Measurements from ENCODE around the gene MYBPC1.

Gene MYBPC1

GRCh38 chr12:101691503-101692096 is 96.8 kb downstream of the MYBPC1 start:
- Mint-ChIP-seq H3K9me3 (no peaks in the 10 kb centered on the region), H3K36me3 (no peaks in the 10 kb centered on the region), H3K27ac (no peak overlapping the region), H3K4me1 (peaks cover 3% of the 10 kb centered on the region), H3K4me3 (no peak overlapping the region)
- ATAC-seq (no peak), DNase-seq (ENCODE audit: low spot score in 2 of 2) (no peak)

GRCh38 chr12:101694297-101694848 is 99.6 kb downstream of the MYBPC1 start:
- Mint-ChIP-seq H3K36me3 (peaks cover 5% of the 10 kb centered on the region), H3K27ac (no peak overlapping the region)

GRCh38 chr12:101694986-101695385 is 100.2 kb downstream of the MYBPC1 start:
- Mint-ChIP-seq H3K4me3 (no peak overlapping the region), H3K36me3 (peaks cover 5% of the 10 kb centered on the region), H3K27ac (no peak overlapping the region), H3K4me1 (peaks cover 21% of the 10 kb centered on the region), H3K9me3 (no peaks in the 10 kb centered on the region)
- no peak for DNase-seq (ENCODE audit: low spot score in 2 of 2)
- ATAC-seq: no peak

More at GRCh38 chr12:101694297-101694848, 99.6 kb downstream of the MYBPC1 start:
- Mint-ChIP-seq H3K4me1 (peaks cover 15% of the 10 kb centered on the region), H3K4me3 (no peak overlapping the region), H3K9me3 (no peaks in the 10 kb centered on the region)
- DNase-seq (ENCODE audit: low spot score in 2 of 2): no peak
- no peak for ATAC-seq

DNA sequence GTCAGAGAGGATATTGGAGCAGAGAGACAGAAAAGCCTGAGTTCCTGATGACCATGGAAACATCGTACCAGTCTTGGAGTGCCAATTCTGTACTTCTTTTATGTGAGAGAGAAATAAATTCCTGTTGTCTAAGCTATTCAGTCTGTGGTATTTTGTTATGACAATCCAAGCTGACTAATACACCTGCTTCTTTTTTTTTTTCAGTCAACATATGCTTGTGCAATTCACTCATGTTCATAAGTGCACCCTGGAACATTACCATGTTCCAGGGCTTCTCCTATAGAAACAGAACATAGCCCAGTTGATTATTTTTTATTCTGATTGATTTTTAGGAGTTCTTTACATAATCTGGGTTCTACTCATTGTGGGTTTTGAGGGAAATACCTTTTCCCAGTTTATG is 100.9 kb downstream of the MYBPC1 start:
- ATAC-seq: no peak
- Mint-ChIP-seq H3K36me3 (peaks cover 5% of the 10 kb centered on the region), H3K9me3 (no peaks in the 10 kb centered on the region), H3K27ac (peak overlapping the region; percentile 52), H3K4me1 (peaks cover 25% of the 10 kb centered on the region), H3K4me3 (no peak overlapping the region)
- DNase-seq (ENCODE audit: low spot score in 2 of 2): no peak

DNA sequence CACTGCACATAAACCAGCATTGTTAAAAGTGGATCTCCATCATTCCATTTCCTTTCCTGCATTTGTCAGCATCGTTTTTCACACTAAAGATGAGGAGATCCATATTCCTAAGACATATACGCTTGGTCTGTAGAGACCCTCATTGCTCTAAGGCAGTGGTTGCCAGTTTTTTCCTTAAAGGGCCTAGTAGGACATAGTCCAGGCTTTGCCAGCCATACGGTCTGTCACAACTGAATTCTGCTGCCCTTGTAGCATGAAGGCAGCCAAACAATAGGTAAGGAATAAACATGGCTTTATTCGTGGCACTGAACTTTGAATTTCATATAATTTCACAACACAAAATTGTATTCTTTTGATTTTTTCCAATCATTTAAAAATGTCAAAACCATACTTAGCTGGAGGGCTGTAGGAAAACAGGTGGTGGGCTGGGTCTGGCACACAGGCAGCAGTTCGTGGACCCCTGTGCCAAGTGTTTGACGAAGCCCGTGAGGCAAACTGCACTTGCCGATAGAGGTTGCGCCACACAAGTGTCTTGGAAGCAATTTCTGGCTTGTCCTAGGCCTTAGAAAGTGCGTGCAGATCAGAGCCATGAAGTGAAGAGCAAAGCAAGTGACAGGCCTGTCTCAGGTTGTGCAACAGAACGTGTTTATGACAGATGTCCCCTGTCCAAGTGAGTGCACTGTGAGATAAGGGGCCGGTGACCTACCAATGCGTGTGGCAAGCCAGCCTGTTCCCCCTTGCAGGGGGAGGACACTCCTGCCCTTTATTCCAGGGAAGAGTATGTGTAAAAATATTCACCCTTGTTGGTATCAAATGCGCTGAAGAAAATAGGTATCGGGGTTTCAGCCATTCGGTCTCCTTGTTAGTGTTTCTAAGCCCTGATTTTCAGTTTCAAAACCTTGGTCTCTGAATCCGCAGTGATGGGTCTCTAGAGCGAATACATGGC is 101.8 kb downstream of the MYBPC1 start:
- H3K27ac Mint-ChIP-seq: peak overlapping the region; percentile 52
- no peak for ATAC-seq
- peak in 1 of 2 donors; percentile 53 for DNase-seq (ENCODE audit: low spot score in 2 of 2)

GRCh38 chr12:101697197-101697929 is 102.6 kb downstream of the MYBPC1 start, which contains the start of gene CHPT1:
CHPT1 (plus strand) TSS chr12:101697640; CDS start chr12:101697862, 222 bp downstream.
- peak; percentile 83 for ATAC-seq

More for the DNA sequence above, 101.8 kb downstream of the MYBPC1 start:
- no peaks in the 10 kb centered on the region for H3K9me3 Mint-ChIP-seq
- H3K36me3 Mint-ChIP-seq: peaks cover 5% of the 10 kb centered on the region
- peaks cover 30% of the 10 kb centered on the region for H3K4me1 Mint-ChIP-seq
- peak overlapping the region; percentile 88 for H3K4me3 Mint-ChIP-seq

GRCh38 chr12:101697930-101698799 is 103.4 kb downstream of the MYBPC1 start:
- peak; percentile 55 for ATAC-seq
- peak overlapping the region; percentile 90 for H3K27ac Mint-ChIP-seq
- H3K4me3 Mint-ChIP-seq: peak overlapping the region; percentile 88
- peak; percentile 24 to 73 for DNase-seq (ENCODE audit: low spot score in 2 of 2)
- peaks cover 5% of the 10 kb centered on the region for H3K36me3 Mint-ChIP-seq
- H3K9me3 Mint-ChIP-seq: no peaks in the 10 kb centered on the region
- peaks cover 35% of the 10 kb centered on the region for H3K4me1 Mint-ChIP-seq

More at GRCh38 chr12:101697197-101697929, 102.6 kb downstream of the MYBPC1 start, which contains the start of gene CHPT1:
- Mint-ChIP-seq H3K27ac (peak within 1 kb of the TSS; percentile 90), H3K9me3 (no peaks in the 10 kb centered on the region), H3K4me3 (peak within 1 kb of the TSS; percentile 88), H3K4me1 (peaks cover 35% of the 10 kb centered on the region), H3K36me3 (peaks cover 5% of the 10 kb centered on the region)
- peak; percentile 58 to 84 for DNase-seq (ENCODE audit: low spot score in 2 of 2)

GRCh38 chr12:101698800-101699347 is 104.1 kb downstream of the MYBPC1 start:
- H3K4me3 Mint-ChIP-seq: peak overlapping the region; percentile 88
- ATAC-seq (no peak), DNase-seq (ENCODE audit: low spot score in 2 of 2) (no peak)
- peaks cover 35% of the 10 kb centered on the region for H3K4me1 Mint-ChIP-seq
- no peaks in the 10 kb centered on the region for H3K9me3 Mint-ChIP-seq
- peaks cover 8% of the 10 kb centered on the region for H3K36me3 Mint-ChIP-seq
- peak overlapping the region; percentile 90 for H3K27ac Mint-ChIP-seq

- Mint-ChIP-seq H3K4me3 (no peak overlapping the region), H3K36me3 (peaks cover 9% of the 10 kb centered on the region), H3K4me1 (peaks cover 35% of the 10 kb centered on the region), H3K27ac (no peak overlapping the region), H3K9me3 (no peaks in the 10 kb centered on the region)
- no peak for DNase-seq (ENCODE audit: low spot score in 2 of 2)
- ATAC-seq: no peak
These were observed 105.6 kb downstream of the MYBPC1 start for GRCh38 chr12:101700299-101700820.

GRCh38 chr12:101703487-101703886 is 108.7 kb downstream of the MYBPC1 start:
- ATAC-seq (no peak), DNase-seq (ENCODE audit: low spot score in 2 of 2) (no peak)
- H3K36me3 Mint-ChIP-seq: peaks cover 5% of the 10 kb centered on the region
- H3K4me3 Mint-ChIP-seq: no peak overlapping the region
- H3K4me1 Mint-ChIP-seq: peaks cover 39% of the 10 kb centered on the region
- no peaks in the 10 kb centered on the region for H3K9me3 Mint-ChIP-seq
- no peak overlapping the region for H3K27ac Mint-ChIP-seq

- H3K4me3 Mint-ChIP-seq: no peak overlapping the region
- ATAC-seq: no peak
- H3K4me1 Mint-ChIP-seq: peaks cover 27% of the 10 kb centered on the region
- no peak for DNase-seq (ENCODE audit: low spot score in 2 of 2)
- no peaks in the 10 kb centered on the region for H3K9me3 Mint-ChIP-seq
- H3K27ac Mint-ChIP-seq: peak overlapping the region; percentile 3
- H3K36me3 Mint-ChIP-seq: peaks cover 4% of the 10 kb centered on the region
These were observed 111.6 kb downstream of the MYBPC1 start for GRCh38 chr12:101706403-101706802.

DNA sequence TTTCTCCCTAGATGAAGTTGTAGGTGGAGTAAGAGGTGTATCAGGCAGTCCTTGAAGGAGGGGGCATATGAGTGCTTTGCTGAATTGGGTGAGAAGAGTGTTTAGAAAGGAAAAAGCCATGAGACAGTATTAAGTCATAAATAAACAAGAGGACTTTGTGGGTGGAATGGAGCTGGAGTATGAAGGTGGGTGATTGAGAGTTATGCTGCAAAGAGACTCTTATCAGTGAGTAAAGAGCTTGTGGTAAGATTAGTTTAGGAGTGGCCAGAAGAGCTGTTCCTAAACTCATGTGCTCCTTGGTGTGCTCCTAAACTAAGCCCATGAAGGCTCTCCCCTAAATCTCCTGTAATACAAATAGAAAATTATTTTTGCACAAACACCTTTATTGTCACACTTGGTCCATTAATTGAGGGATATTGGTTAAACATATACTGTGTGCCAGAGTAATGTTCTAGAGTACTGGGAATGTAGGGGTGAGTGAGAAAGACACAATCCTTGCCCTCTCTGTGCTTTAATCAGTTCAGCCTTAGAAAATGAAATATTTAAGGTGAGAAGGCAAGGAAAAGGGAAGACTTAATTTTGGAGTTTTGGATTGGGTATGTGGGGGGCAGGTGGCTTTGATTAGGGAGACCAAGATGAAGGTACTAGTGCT is 112.5 kb downstream of the MYBPC1 start:
- no peak for ATAC-seq
- Mint-ChIP-seq H3K4me1 (peaks cover 20% of the 10 kb centered on the region), H3K4me3 (no peak overlapping the region), H3K9me3 (no peaks in the 10 kb centered on the region), H3K36me3 (peaks cover 4% of the 10 kb centered on the region), H3K27ac (peak overlapping the region; percentile 3)
- DNase-seq (ENCODE audit: low spot score in 2 of 2): no peak

DNA sequence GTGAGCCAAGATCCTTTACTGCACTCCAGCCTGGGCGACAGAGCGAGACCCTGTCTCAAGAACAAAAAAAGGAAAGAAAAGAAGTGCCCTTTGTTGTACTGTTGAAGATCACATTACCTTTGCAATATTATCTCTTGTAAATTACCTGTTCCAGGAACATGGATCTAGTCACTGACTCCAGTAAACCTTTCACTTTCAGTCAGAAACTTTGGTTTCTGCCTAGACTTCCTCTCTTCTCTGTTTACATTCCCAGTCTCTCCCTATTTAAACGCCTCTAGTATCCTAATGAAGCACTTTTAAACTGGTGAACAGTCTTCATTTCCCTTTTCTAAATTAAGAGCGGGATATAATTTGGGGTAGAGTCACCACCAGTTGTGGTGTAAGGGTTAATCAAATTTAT is 115.5 kb downstream of the MYBPC1 start:
- DNase-seq (ENCODE audit: low spot score in 2 of 2): no peak
- H3K36me3 Mint-ChIP-seq: no peaks in the 10 kb centered on the region
- no peak overlapping the region for H3K4me3 Mint-ChIP-seq
- no peaks in the 10 kb centered on the region for H3K9me3 Mint-ChIP-seq
- no peak overlapping the region for H3K27ac Mint-ChIP-seq
- H3K4me1 Mint-ChIP-seq: peaks cover 20% of the 10 kb centered on the region
- no peak for ATAC-seq
